Keratinocyte (primary cell): ENCODE data around the gene SBNO2. TPM values are rescaled to one million over a fixed set of nuclear protein-coding genes. Genes with fewer than 3 reads are reported as not detected.

Source experiments
- DNase-seq: peaks from one replicate; pipeline ENCODE4 v3.0.0-alpha.2; 2011; ENCODE audit warnings: low read depth, missing footprints, low spot score
- FAIRE-seq: peaks from 2 replicates; lab custom pipeline; 2011; peaks lifted over from hg19 to GRCh38; lab: Jason Lieb, UNC
- H2AFZ ChIP-seq: 2 replicates; pipeline ENCODE4 v1.6.0; 2012; ENCODE audit warnings: low read length, control low read depth, inconsistent platforms; ENCODE audit not compliant: control insufficient read depth
- H3K27ac ChIP-seq: 2 replicates; pipeline ENCODE4 v1.5.1; 2011; ENCODE audit warnings: low read length; ENCODE audit not compliant: control insufficient read depth, insufficient read depth
- H3K27me3 ChIP-seq: 3 replicates; pipeline ENCODE4 v1.6.0; 2011; ENCODE audit warnings: low read length; ENCODE audit not compliant: control insufficient read depth, insufficient read depth; ENCODE audit errors: extremely low read depth
- H3K36me3 ChIP-seq, 2 experiments: 2 replicates in 1 of 2; 3 replicates in 1 of 2; pipeline ENCODE4 v1.5.1; 2011; ENCODE audit warnings: low read length in 2 of 2, mild to moderate bottlenecking in 1 of 2; ENCODE audit not compliant: control insufficient read depth in 2 of 2, insufficient read depth in 2 of 2; ENCODE audit errors: extremely low read depth in 1 of 2
- H3K4me1 ChIP-seq: 3 replicates; pipeline ENCODE4 v1.5.1; 2011; ENCODE audit warnings: low read length; ENCODE audit not compliant: control insufficient read depth, insufficient read depth; ENCODE audit errors: extremely low read depth
- H3K4me2 ChIP-seq: 3 replicates; pipeline ENCODE4 v1.6.0; 2011; ENCODE audit warnings: low read depth, low read length; ENCODE audit not compliant: control insufficient read depth, insufficient read depth; ENCODE audit errors: extremely low read depth
- H3K4me3 ChIP-seq, 3 experiments: fragments of 200-600 bp in 1 of 3; sonication (generic) in 1 of 3; 2 replicates in 2 of 3; 3 replicates in 1 of 3; pipeline ENCODE4 v1.5.1; 2011 to 2016; ENCODE audit warnings: low read length in 3 of 3, mild to moderate bottlenecking in 3 of 3, control low read depth in 2 of 3, inconsistent platforms in 1 of 3, low read depth in 1 of 3, mixed read lengths in 1 of 3, mixed run types in 1 of 3, moderate library complexity in 1 of 3; ENCODE audit not compliant: control insufficient read depth in 2 of 3, insufficient read depth in 2 of 3; ENCODE audit errors: extremely low read depth in 1 of 3
- H3K79me2 ChIP-seq: 2 replicates; pipeline ENCODE4 v1.6.0; 2012; ENCODE audit warnings: low read length; ENCODE audit not compliant: control insufficient read depth, insufficient read depth
- H3K9ac ChIP-seq: 3 replicates; pipeline ENCODE4 v1.6.0; 2011; ENCODE audit warnings: low read length; ENCODE audit not compliant: control insufficient read depth, insufficient read depth; ENCODE audit errors: extremely low read depth
- H3K9me1 ChIP-seq: 3 replicates; pipeline ENCODE4 v1.6.0; 2011; ENCODE audit warnings: low read length; ENCODE audit not compliant: control insufficient read depth, insufficient read depth; ENCODE audit errors: extremely low read depth
- H3K9me3 ChIP-seq: 2 replicates; pipeline ENCODE4 v1.5.1; 2012; ENCODE audit warnings: low read depth, low read length; ENCODE audit not compliant: control insufficient read depth
- H4K20me1 ChIP-seq: 3 replicates; pipeline ENCODE4 v1.6.0; 2011; ENCODE audit warnings: low read length; ENCODE audit not compliant: control insufficient read depth, insufficient read depth; ENCODE audit errors: extremely low read depth
- EZH2 ChIP-seq: IDR thresholded peaks from one replicate; pipeline ENCODE4 v1.6.1; 2012; ENCODE audit warnings: inconsistent platforms, mild to moderate bottlenecking, low read length, moderate library complexity
- dilution Hi-C: fragments of 300-500 bp; cut with MboI; formaldehyde crosslinking; loops from one replicate; pipeline ENCODE4 v1.7.0; 2020; ENCODE audit warnings: low sequenced_read_pairs; ENCODE audit not compliant: extremely low pct_ligation_motif_present
- polyA plus RNA-seq, 5 experiments: library from polyadenylated mRNA; depleted of rRNA in 3 of 5; stranded (reverse) in 3 of 5; stranded (forward) in 1 of 5; unstranded in 1 of 5; fragments of >200 nt; gene quantifications; 1 replicate in 1 of 5; 2 replicates in 3 of 5; 3 replicates in 1 of 5; pipeline versions ENCODE4 v1.2.1 to v1.2.3, GENCODE V29; 2011 to 2012; ENCODE audit warnings: missing spikeins in 2 of 5, low read depth in 1 of 5, low replicate concordance in 1 of 5
- TF ChIP-seq, protein P1 (sequence below), 3 experiments: IDR thresholded peaks in 1 of 3; conservative IDR thresholded peaks in 1 of 3; optimal IDR thresholded peaks in 1 of 3; 2 replicates in 2 of 3; 3 replicates in 1 of 3; pipeline versions ENCODE3 to v1.5.1; 2011; ENCODE audit warnings: low read length in 3 of 3, mild to moderate bottlenecking in 3 of 3, moderate library complexity in 2 of 3, control low read depth in 1 of 3, inconsistent platforms in 1 of 3; ENCODE audit not compliant: insufficient read depth in 2 of 3; ENCODE audit errors: extremely low read depth in 1 of 3

SBNO2 gene
- polyA plus RNA-seq, 1 donor (not counting 4 experiments of a cell fraction or from before 2014, with no cell fraction given), result 10.9 TPM

DNA sequence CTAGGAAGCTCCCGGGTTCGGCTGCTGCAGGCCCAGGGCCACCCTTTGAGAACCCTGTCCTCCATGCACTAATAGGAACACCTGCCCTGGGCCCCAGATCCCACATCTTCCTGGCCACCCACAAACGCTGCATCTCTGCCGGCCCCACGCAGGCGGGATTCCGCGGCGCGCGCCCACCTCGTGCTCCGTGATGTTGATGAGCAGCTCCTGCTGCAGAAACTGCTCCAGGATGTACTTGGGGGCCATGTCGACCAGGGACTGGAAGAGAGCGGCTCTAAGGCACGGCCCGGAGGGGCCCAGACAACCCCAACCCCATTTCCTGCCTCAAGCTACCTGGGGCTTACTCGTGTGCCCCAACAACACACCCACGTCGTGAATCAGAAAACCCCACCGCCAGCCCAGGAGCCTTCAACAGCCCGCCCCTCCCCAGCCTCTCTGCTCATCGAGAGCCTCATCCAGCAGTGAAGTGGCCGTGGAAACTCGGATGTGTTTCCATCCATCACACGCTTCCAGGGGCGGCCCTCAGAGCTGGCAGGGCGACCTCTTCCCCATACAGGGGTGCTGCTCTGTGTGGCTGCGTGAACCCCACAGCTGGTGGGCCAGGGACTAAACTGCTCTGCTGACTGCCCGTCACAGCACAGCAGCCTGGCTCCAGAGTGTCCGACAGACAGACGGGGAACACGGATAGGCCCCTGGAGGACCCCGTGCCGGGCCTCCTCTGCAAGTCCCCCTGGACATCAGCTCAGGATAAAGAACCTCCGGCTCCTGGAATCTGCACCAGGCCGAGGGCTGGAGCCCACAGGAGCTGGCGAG lies 83.1 kb downstream of the SBNO2 start:
- DNase-seq (no peak), FAIRE-seq (no peak)
- no peaks in the 10 kb centered on the region for H4K20me1 ChIP-seq
- no peak overlapping the region for H3K9ac ChIP-seq
- H2AFZ ChIP-seq, result no peak overlapping the region
- H3K79me2 ChIP-seq, result peaks cover 33% of the 10 kb centered on the region
- no peaks in the 10 kb centered on the region for H3K9me1 ChIP-seq
- H3K4me3 ChIP-seq, result no peak overlapping the region
- H3K4me2 ChIP-seq, result no peak overlapping the region
- no peak overlapping the region for H3K27ac ChIP-seq
- no peak for TF ChIP-seq EZH2
- TF ChIP-seq, protein P1, sequence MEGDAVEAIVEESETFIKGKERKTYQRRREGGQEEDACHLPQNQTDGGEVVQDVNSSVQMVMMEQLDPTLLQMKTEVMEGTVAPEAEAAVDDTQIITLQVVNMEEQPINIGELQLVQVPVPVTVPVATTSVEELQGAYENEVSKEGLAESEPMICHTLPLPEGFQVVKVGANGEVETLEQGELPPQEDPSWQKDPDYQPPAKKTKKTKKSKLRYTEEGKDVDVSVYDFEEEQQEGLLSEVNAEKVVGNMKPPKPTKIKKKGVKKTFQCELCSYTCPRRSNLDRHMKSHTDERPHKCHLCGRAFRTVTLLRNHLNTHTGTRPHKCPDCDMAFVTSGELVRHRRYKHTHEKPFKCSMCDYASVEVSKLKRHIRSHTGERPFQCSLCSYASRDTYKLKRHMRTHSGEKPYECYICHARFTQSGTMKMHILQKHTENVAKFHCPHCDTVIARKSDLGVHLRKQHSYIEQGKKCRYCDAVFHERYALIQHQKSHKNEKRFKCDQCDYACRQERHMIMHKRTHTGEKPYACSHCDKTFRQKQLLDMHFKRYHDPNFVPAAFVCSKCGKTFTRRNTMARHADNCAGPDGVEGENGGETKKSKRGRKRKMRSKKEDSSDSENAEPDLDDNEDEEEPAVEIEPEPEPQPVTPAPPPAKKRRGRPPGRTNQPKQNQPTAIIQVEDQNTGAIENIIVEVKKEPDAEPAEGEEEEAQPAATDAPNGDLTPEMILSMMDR (optimal IDR thresholded peaks at IDR 0.05 in 1 of 3, IDR thresholded peaks at IDR 0.05 in 1 of 3, conservative IDR thresholded peaks at IDR 0.05 in 1 of 3; ENCODE audit: extremely low read depth in 1 of 3, insufficient read depth in 2 of 3, low read length in 3 of 3), result no peak
- H3K4me1 ChIP-seq, result peaks cover 7% of the 10 kb centered on the region
- H3K27me3 ChIP-seq, result no peaks in the 10 kb centered on the region
- peaks cover 29% of the 10 kb centered on the region in 2 experiments for H3K36me3 ChIP-seq
- H3K9me3 ChIP-seq, result no peaks in the 10 kb centered on the region
- dilution Hi-C loops, result no loop called here

DNA sequence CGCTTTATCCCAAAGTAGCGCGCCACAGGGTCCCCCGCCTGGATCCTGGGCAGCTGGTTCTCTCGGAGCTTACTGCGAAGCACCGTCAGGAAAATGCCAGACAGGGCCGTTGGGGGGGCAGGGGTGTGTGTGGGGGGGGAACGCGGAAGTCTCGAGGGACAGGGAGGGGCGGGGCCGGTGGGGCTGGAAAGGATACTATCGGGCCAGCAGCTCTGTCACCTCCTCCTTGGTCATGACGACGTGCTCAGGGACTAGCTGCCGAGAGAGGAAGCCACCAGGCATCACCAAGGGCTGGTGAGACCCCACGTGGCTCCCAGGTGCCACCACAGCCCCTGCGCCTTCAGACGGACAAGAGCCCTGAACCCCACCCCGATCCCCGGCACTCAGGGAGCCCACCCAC lies 84.2 kb downstream of the SBNO2 start:
- no peak overlapping the region for H2AFZ ChIP-seq
- no peak for DNase-seq
- no peaks in the 10 kb centered on the region for H3K27me3 ChIP-seq
- no peak for FAIRE-seq
- no peaks in the 10 kb centered on the region for H3K9me3 ChIP-seq
- no peaks in the 10 kb centered on the region for H4K20me1 ChIP-seq
- H3K4me2 ChIP-seq, result no peak overlapping the region
- dilution Hi-C loops, result no loop called here
- H3K36me3 ChIP-seq, result peaks cover 29 to 30% of the 10 kb centered on the region in 2 experiments
- peaks cover 30% of the 10 kb centered on the region for H3K79me2 ChIP-seq
- H3K4me3 ChIP-seq, result no peak overlapping the region
- H3K4me1 ChIP-seq, result peaks cover 5% of the 10 kb centered on the region
- H3K27ac ChIP-seq, result no peak overlapping the region
- H3K9me1 ChIP-seq, result no peaks in the 10 kb centered on the region
- no peak overlapping the region for H3K9ac ChIP-seq
- TF ChIP-seq, protein P1 (optimal IDR thresholded peaks at IDR 0.05 in 1 of 3, IDR thresholded peaks at IDR 0.05 in 1 of 3, conservative IDR thresholded peaks at IDR 0.05 in 1 of 3; ENCODE audit: extremely low read depth in 1 of 3, insufficient read depth in 2 of 3, low read length in 3 of 3), result no peak
- TF ChIP-seq EZH2, result no peak
